Prostate gland (tissue), 2 donors: ENCODE measurements around the gene DLG2. TPM values are rescaled to one million over a fixed set of nuclear protein-coding genes. Genes with fewer than 3 reads are reported as not detected.

Experiments
- DNase-seq: peaks from one replicate; pipeline ENCODE4 v3.0.0-alpha.2; 2019; ENCODE audit warnings: low spot score
- H3K27ac ChIP-seq, 2 donors: fragments of 200-600 bp; sonication (generic); 2 replicates each; pipeline ENCODE4 v1.5.1; 2017 to 2019
- H3K27me3 ChIP-seq: fragments of 200-600 bp; sonication (generic); replicated peaks from 2 replicates; pipeline ENCODE4 v1.5.1; 2019; ENCODE audit not compliant: insufficient read depth
- H3K36me3 ChIP-seq, 2 donors: fragments of 200-600 bp; sonication (generic); 1 replicate in 1 of 2; 2 replicates in 1 of 2; pipeline versions ENCODE4 v1.5.1 to v1.8.1; 2017 to 2019
- H3K4me1 ChIP-seq: fragments of 200-600 bp; sonication (generic); replicated peaks from 2 replicates; pipeline ENCODE4 v1.5.1; 2019
- H3K4me3 ChIP-seq, 2 donors: fragments of 200-600 bp; sonication (generic); 2 replicates each; pipeline ENCODE4 v1.5.1; 2017 to 2019
- H3K9me3 ChIP-seq: fragments of 200-600 bp; sonication (generic); 2 replicates; pipeline ENCODE4 v1.5.1; 2017
- POLR2A ChIP-seq: fragments of 450-650 bp; IDR thresholded peaks from one replicate; pipeline ENCODE4 v1.6.1; 2016; ENCODE audit warnings: antibody characterized with exemption, mild to moderate bottlenecking
- POLR2AphosphoS5 ChIP-seq: sonication (generic); formaldehyde crosslinking; IDR thresholded peaks from one replicate; pipeline ENCODE4 v1.6.1; 2017; ENCODE audit warnings: antibody characterized with exemption
- WGBS: methylation state at CpG from one replicate; pipeline ENCODE4 v1.1.5; 2018; 5-methylcytosine and 5-hydroxymethylcytosine counted together
- intact Hi-C: fragments of 100-400 bp; cut with DNase I; formaldehyde crosslinking; loops from one replicate; pipeline ENCODE4 v1.14.2; 2022
- total RNA-seq, 2 donors: library from RNA; depleted of rRNA; stranded (reverse); fragments of >200 nt; gene quantifications; one replicate each; pipeline ENCODE4 v1.1.0, GENCODE V29; 2016
- TF ChIP-seq, protein P1 (sequence below), 4 experiments: fragments of 200-600 bp in 2 of 4; fragments of 450-650 bp in 2 of 4; sonication (generic) in 2 of 4; IDR thresholded peaks; 1 replicate in 3 of 4; 2 replicates in 1 of 4; pipeline ENCODE4 v1.5.1; 2016 to 2019; ENCODE audit warnings: antibody characterized with exemption in 4 of 4, mild to moderate bottlenecking in 2 of 4, moderate library complexity in 2 of 4

Gene DLG2
- total RNA-seq, 2 donors from 2014 or later = 9.8 to 16.2 TPM

DNA sequence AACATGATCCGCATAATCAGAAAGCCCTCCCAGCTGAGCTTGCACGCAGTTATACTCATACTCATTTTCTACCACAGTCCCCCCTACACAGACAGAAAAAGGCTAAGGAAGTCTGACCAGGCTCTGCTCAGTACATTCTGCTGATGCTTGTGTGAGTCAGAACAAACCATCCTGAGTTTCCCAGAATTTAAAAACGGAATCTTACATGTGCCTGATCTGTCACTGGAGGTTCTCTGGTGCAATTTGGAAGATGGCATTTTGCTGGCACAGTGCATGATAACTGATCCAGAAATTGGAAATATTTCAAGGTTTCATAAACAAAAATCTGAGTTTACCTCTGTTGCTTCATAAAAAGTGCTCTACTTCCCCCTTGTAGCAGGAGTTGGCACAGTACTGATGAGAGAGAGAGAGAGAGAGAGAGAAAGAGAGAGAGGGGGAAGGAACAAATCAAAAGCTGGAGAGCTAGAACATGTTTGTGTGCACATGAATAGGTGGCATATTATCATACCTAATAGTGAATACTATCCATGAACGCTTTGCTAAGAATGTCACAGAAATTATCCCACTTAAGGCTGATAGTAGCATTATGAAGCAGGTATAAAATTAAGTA, 1085.3 kb downstream of the DLG2 start:
- no peak overlapping the region for H3K27ac ChIP-seq
- no peaks in the 10 kb centered on the region for H3K9me3 ChIP-seq
- WGBS = 68% methylated on average over 4 of the region's 4 CpGs
- no peaks in the 10 kb centered on the region for H3K36me3 ChIP-seq
- intact Hi-C loops = no loop called here
- TF ChIP-seq POLR2AphosphoS5 = no peak
- no peak overlapping the region for H3K4me3 ChIP-seq
- DNase-seq = no peak
- no peaks in the 10 kb centered on the region for H3K4me1 ChIP-seq
- no peaks in the 10 kb centered on the region for H3K27me3 ChIP-seq

DNA sequence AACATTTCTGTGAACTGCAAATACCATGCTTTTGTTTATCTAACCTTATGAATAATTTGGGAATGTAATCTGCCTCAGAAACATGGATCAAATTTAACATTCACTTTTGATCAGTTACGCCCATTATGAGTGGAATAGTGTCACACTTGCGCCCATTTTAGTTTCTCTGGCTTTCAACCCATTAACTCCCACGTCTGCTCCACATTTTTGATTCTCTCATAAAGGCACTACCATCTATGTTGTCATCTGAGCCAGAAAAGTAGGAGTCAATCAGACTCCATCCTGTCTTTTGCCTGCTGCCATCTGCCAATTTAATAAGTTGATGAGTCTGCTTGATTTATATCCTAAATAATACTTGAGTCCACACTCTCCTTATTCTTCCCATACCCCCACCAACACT, 1090.7 kb downstream of the DLG2 start:
- no peak overlapping the region for H3K4me3 ChIP-seq
- intact Hi-C loops = no loop called here
- H3K27me3 ChIP-seq = no peaks in the 10 kb centered on the region
- TF ChIP-seq POLR2AphosphoS5 = no peak
- TF ChIP-seq, protein P1, sequence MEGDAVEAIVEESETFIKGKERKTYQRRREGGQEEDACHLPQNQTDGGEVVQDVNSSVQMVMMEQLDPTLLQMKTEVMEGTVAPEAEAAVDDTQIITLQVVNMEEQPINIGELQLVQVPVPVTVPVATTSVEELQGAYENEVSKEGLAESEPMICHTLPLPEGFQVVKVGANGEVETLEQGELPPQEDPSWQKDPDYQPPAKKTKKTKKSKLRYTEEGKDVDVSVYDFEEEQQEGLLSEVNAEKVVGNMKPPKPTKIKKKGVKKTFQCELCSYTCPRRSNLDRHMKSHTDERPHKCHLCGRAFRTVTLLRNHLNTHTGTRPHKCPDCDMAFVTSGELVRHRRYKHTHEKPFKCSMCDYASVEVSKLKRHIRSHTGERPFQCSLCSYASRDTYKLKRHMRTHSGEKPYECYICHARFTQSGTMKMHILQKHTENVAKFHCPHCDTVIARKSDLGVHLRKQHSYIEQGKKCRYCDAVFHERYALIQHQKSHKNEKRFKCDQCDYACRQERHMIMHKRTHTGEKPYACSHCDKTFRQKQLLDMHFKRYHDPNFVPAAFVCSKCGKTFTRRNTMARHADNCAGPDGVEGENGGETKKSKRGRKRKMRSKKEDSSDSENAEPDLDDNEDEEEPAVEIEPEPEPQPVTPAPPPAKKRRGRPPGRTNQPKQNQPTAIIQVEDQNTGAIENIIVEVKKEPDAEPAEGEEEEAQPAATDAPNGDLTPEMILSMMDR (IDR thresholded peaks at IDR 0.05) = no peak
- no peak for TF ChIP-seq POLR2A
- WGBS = 84% methylated on average over 3 of the region's 3 CpGs
- H3K27ac ChIP-seq = no peak overlapping the region
- no peaks in the 10 kb centered on the region for H3K4me1 ChIP-seq
- no peaks in the 10 kb centered on the region for H3K36me3 ChIP-seq
- no peak for DNase-seq
- no peaks in the 10 kb centered on the region for H3K9me3 ChIP-seq

DNA sequence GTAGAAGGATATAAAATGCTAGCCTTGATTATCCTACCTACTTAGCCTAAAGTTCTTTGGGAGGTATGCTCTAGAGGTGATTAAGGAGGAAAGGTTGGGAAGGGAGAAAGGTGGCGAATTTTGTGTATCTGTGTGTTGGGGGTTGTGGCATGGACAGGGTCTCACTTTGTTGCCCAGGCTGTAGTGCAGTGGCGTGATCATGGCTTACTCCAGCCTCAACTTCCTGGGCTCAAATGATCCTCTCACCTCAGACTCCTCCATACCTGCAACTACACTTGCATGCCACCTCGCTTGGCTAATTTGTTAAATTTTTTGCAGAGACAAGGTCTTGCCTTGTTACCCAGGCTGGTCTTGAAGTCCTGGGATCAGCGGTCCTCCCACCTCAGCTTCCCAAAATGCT, 1094.8 kb downstream of the DLG2 start:
- no peaks in the 10 kb centered on the region for H3K4me1 ChIP-seq
- WGBS = 94% methylated on average over 4 of the region's 4 CpGs
- H3K27ac ChIP-seq = no peak overlapping the region
- no peak for TF ChIP-seq POLR2A
- TF ChIP-seq, protein P1 (IDR thresholded peaks at IDR 0.05) = no peak
- TF ChIP-seq POLR2AphosphoS5 = no peak
- intact Hi-C loops = no loop called here
- H3K27me3 ChIP-seq = no peaks in the 10 kb centered on the region
- no peak for DNase-seq
- H3K4me3 ChIP-seq = no peak overlapping the region
- H3K9me3 ChIP-seq = no peaks in the 10 kb centered on the region
- no peaks in the 10 kb centered on the region for H3K36me3 ChIP-seq

DNA sequence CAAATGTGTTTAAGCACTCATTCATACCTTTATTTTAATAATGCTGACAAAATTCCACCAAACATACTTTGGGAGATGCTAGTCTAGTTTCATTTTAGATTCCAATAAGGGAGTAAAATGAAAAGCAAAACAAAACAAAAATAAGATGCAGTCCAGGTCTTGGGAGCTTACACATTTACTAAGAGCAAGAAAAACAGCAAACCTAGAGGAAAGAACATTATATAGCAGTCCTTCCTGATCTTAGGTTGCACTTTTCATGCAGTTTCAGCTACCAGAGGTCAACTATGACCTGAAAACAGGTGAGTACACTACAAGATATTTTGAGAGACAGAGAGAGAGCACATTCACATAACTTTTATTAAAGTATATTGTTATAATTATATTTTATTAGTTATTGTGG, 1100.9 kb downstream of the DLG2 start:
- no peaks in the 10 kb centered on the region for H3K27me3 ChIP-seq
- H3K36me3 ChIP-seq = no peaks in the 10 kb centered on the region
- intact Hi-C loops = loop anchor here (10.0 kb wide), 1 partner anchor 141 kb away; no protein-coding TSS in a partner anchor
- H3K4me3 ChIP-seq = no peak overlapping the region
- no peaks in the 10 kb centered on the region for H3K4me1 ChIP-seq
- no peaks in the 10 kb centered on the region for H3K9me3 ChIP-seq
- TF ChIP-seq, protein P1 (IDR thresholded peaks at IDR 0.05) = no peak
- TF ChIP-seq POLR2AphosphoS5 = no peak
- no peak for DNase-seq
- no peak overlapping the region for H3K27ac ChIP-seq

DNA sequence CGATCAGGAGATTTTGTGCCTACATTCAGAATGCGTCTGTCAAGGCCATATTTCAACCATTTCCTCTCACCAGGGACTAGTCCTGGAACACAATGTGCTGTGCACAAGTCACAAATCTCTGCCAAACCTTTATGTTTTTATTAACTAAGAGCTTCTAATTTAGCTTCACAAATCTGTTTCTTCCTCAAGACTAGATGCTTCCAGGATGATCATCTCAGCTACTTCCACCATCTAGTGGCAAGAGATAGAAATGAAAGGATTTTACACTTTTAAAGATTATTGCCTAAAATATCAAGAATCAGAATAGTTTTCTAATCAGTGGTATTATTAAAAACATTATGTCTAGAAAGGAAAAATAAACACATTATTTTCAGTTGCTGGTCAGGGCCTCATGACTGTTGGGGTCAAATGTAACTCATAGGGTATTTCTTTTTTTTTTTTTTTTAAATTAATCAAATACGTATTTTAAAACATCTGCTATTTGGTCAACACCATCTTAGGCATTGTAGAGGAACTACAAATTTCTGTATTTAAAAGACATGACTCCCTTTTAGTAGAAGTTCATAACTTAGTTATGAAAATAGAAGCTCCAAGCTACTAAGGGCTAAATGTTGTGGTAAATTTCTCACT, 1102.6 kb downstream of the DLG2 start:
- 40% methylated on average over 3 of the region's 3 CpGs for WGBS
- H3K27me3 ChIP-seq = no peaks in the 10 kb centered on the region
- TF ChIP-seq POLR2AphosphoS5 (no peak), POLR2A (no peak)
- TF ChIP-seq, protein P1 (IDR thresholded peaks at IDR 0.05) = peak in 3 of 4 experiments; percentile 39 to 54 (median 43)
- intact Hi-C loops = loop anchor here (5.0 to 10.0 kb wide), 2 partner anchors 140 to 687 kb away; no protein-coding TSS in a partner anchor
- H3K9me3 ChIP-seq = no peaks in the 10 kb centered on the region
- no peaks in the 10 kb centered on the region for H3K4me1 ChIP-seq
- no peak overlapping the region for H3K4me3 ChIP-seq
- no peak for DNase-seq
- H3K27ac ChIP-seq = no peak overlapping the region
- H3K36me3 ChIP-seq = no peaks in the 10 kb centered on the region
